ENCODE measurements around the gene GALNT10.

DNA sequence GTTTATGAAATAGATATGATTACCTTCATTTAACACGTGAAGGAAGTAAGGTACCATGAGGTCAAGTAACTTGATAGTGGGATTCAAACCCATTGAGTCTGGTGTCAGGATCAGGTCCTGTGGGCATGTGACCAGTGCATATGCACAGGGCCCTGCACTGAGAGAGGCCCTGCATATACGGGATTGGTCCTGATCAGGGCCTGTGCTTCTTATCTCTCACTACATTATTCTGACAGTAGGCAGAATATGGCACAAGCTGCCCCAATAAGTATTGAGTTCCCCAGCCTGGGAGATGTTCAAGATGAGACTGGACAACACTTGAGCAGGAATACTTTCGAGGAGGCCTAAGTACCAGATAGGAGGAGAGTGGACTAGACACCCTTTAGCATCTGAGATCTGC lies 44.0 kb downstream of the GALNT10 start:
- TF ChIP-seq, protein P1, sequence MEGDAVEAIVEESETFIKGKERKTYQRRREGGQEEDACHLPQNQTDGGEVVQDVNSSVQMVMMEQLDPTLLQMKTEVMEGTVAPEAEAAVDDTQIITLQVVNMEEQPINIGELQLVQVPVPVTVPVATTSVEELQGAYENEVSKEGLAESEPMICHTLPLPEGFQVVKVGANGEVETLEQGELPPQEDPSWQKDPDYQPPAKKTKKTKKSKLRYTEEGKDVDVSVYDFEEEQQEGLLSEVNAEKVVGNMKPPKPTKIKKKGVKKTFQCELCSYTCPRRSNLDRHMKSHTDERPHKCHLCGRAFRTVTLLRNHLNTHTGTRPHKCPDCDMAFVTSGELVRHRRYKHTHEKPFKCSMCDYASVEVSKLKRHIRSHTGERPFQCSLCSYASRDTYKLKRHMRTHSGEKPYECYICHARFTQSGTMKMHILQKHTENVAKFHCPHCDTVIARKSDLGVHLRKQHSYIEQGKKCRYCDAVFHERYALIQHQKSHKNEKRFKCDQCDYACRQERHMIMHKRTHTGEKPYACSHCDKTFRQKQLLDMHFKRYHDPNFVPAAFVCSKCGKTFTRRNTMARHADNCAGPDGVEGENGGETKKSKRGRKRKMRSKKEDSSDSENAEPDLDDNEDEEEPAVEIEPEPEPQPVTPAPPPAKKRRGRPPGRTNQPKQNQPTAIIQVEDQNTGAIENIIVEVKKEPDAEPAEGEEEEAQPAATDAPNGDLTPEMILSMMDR (IDR thresholded peaks at IDR 0.05) = no peak
- TF ChIP-seq POLR2AphosphoS5 (IDR thresholded peaks at IDR 0.05; ENCODE audit: low read depth, low read length) = no peak
- no peak for TF ChIP-seq RAD21 (IDR thresholded peaks at IDR 0.05; ENCODE audit: low read length)
- no peak for TF ChIP-seq FOSL2 (IDR thresholded peaks at IDR 0.05; ENCODE audit: borderline replicate concordance, low read depth)
- TF ChIP-seq EP300 (IDR thresholded peaks at IDR 0.05; ENCODE audit: borderline replicate concordance in 1 of 2, low read depth in 1 of 2, low read length in 1 of 2) = no peak
- no peak for TF ChIP-seq RXRA (IDR thresholded peaks at IDR 0.05; ENCODE audit: borderline replicate concordance, low read depth)
- TF ChIP-seq TAF1 (IDR thresholded peaks at IDR 0.05; ENCODE audit: borderline replicate concordance, low read depth, low read length) = no peak
- TF ChIP-seq EZH2phosphoT487 (IDR thresholded peaks at IDR 0.05; ENCODE audit: borderline replicate concordance, low read depth) = no peak
